Measurements from ENCODE around the gene TLE4.
"Not testable (repeated sequence)": the region's sequence is repeated elsewhere in the genome, so short reads cannot be mapped to it uniquely, and the experiment has no call there.

TLE4 gene

DNA sequence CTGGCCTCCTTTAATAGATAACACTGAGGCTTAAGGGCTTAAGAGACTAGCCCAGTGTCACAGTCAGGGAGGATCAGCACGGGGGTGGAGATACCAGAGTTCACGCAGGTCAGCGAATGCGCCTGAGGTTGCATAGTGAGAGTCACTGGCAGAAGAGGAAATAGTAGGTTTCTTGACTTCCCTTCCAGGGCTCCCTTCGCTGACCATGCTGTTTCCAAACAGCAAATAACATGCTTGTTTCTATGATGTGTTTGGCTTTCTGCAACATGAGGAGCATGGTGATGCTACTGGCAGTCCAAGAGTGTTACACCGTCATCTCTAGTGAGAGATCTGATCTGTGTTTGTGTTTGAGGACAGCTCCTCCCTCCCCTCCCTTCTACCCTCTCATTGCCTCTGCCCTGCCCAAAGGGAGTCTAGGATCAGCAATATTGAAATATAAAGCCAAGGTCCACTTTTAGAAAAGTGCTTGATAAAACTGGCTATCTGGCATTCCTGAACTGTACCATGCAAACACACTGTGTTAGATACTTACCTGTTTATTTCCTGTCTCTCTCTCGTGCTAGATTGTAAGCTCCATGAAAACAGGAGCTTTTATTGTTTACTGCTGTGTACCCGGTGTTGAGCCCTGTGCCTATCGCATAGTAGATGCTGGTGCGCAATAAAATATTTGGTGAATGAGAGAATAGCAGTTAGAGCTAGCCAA lies 12.3 kb downstream of the TLE4 start:
- DNase-seq (ENCODE audit: insufficient read length), result no peak
- TF ChIP-seq POLR2AphosphoS5 (IDR thresholded peaks at IDR 0.05; ENCODE audit: low read depth, low read length), result no peak
- no peak for TF ChIP-seq TAF1 (IDR thresholded peaks at IDR 0.05; ENCODE audit: borderline replicate concordance, low read depth, low read length)
- TF ChIP-seq POLR2A (IDR thresholded peaks at IDR 0.05; ENCODE audit: low read depth, low read length), result no peak
- no peak for FAIRE-seq

DNA sequence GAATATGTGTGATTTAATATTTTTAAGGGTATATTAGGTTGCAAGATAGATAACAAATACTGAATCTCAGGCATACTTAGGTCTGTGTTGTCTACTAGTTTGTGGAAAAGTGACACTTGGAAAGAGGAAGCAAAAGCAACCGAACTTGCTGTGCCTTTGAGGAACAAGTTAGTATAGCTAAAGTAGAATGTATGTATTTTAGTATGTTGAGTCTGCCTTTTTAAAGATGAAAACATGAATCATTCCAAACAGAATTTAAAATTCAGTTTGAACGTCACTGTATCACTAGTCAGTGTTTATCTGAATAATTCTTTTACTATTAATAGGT lies 12.9 kb downstream of the TLE4 start:
- DNase-seq (ENCODE audit: insufficient read length) (no peak), FAIRE-seq (no peak)
- no peak for TF ChIP-seq TAF1 (IDR thresholded peaks at IDR 0.05; ENCODE audit: borderline replicate concordance, low read depth, low read length)
- no peak for TF ChIP-seq POLR2AphosphoS5 (IDR thresholded peaks at IDR 0.05; ENCODE audit: low read depth, low read length)
- TF ChIP-seq POLR2A (IDR thresholded peaks at IDR 0.05; ENCODE audit: low read depth, low read length), result no peak

DNA sequence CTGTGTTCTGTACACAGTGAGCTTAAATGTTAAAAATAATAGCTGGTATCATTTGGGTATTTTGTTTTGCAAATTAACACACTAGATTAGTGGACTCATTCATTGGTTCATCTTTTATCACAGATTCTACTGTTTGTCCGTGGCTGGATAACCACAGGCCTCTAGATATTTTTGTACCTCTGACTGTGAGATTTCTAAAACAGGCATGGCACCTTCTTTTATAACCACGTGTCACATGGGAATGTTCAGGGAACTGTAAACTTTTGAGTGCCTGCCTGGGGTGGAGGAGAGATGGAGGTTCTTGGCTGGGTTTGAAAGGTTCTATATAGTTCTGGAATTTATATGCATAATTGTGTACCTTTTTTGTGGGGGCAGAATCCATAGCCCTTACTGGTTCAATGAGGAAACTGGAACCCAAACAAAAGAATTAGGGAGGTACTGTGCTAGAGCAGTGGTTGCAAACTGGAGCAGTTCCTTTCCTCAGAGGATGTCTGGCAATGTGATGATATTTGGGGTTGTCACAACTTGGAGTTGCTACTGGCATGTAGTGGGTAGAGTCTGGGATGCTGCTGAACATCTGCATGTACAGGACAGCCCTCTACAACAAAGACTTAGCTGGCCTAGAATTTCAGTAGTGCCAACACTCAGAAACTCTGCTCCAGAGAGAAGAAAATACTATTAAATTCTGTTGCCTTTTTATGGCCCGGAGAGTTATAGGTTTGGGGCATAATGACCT lies 16.9 kb downstream of the TLE4 start:
- no peak for DNase-seq (ENCODE audit: insufficient read length)
- FAIRE-seq, result no peak
- TF ChIP-seq POLR2AphosphoS5 (IDR thresholded peaks at IDR 0.05; ENCODE audit: low read depth, low read length), result no peak
- TF ChIP-seq TAF1 (IDR thresholded peaks at IDR 0.05; ENCODE audit: borderline replicate concordance, low read depth, low read length), result no peak
- TF ChIP-seq POLR2A (IDR thresholded peaks at IDR 0.05; ENCODE audit: low read depth, low read length), result no peak

DNA sequence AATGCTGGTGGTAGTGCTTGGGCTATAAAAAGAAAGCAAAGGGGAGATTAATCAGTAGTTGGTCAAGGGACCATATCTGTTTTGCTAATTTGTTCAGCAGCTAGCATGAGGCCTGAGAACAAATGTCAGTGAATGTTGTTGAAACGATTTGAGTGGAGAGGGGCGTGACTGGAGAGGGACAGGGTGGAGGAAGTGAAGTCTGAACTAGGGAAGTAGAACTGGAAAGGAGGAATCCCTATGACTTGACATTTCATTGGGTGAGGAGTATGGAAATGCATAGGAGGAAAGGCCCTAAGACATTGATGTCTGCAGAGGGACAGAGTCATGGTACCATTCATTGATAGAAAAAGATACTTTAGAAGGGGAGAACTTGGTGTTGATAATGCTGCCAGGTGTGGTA lies 19.7 kb downstream of the TLE4 start:
- no peak for TF ChIP-seq POLR2AphosphoS5 (IDR thresholded peaks at IDR 0.05; ENCODE audit: low read depth, low read length)
- no peak for TF ChIP-seq POLR2A (IDR thresholded peaks at IDR 0.05; ENCODE audit: low read depth, low read length)
- TF ChIP-seq TAF1 (IDR thresholded peaks at IDR 0.05; ENCODE audit: borderline replicate concordance, low read depth, low read length), result no peak
- DNase-seq (ENCODE audit: insufficient read length), result no peak
- no peak for FAIRE-seq

GRCh38 chr9:79592726-79593493 lies 21.1 kb downstream of the TLE4 start:
- TF ChIP-seq POLR2AphosphoS5 (IDR thresholded peaks at IDR 0.05; ENCODE audit: low read depth, low read length) (no peak), POLR2A (IDR thresholded peaks at IDR 0.05; ENCODE audit: low read depth, low read length) (no peak), TAF1 (IDR thresholded peaks at IDR 0.05; ENCODE audit: borderline replicate concordance, low read depth, low read length) (no peak)
- FAIRE-seq (no peak), DNase-seq (ENCODE audit: insufficient read length) (no peak)

DNA sequence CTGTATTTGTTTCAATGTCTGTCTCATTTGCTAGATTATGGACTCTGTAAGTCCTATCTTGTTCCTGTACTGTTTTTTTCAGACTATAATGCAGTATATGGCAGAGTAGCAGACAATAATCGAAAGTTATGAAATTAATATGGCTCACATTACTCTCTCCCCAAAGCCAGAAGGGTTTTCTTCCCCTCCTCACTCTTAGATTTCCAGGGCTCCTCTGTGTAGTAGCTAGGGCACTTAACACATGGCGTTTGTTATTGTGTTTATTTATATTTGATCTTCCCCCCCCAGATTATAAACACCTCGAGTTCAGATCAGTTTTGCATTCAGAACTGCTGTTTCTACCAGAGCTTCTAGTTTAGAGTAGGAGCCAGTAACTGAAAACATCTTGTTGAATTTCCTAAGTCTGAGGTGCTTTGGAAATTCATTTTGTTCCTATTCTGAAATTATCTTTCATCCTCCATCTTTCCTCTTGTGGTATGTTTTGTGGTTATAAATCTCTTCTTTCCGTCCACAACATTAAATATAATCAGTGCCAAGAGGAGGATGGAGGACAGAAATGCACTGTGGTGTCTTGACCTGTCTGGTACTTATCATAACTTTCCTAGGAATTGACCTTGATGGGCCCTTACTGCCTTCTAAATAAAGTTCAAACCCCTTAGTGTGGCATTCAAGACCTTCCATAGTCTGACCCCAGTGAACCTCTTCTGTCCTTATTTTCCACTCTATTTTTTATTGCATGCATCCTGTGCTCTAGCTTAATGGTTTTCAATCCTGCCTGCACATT lies 27.0 kb downstream of the TLE4 start:
- FAIRE-seq, result no peak

GRCh38 chr9:79600466-79600865 lies 28.7 kb downstream of the TLE4 start:
- TF ChIP-seq TAF1 (IDR thresholded peaks at IDR 0.05; ENCODE audit: borderline replicate concordance, low read depth, low read length) (no peak), POLR2A (IDR thresholded peaks at IDR 0.05; ENCODE audit: low read depth, low read length) (no peak), POLR2AphosphoS5 (IDR thresholded peaks at IDR 0.05; ENCODE audit: low read depth, low read length) (no peak)
- DNase-seq (ENCODE audit: insufficient read length) (no peak), FAIRE-seq (no peak)

More for the DNA sequence above, 27.0 kb downstream of the TLE4 start:
- TF ChIP-seq POLR2AphosphoS5 (IDR thresholded peaks at IDR 0.05; ENCODE audit: low read depth, low read length), result no peak
- no peak for TF ChIP-seq TAF1 (IDR thresholded peaks at IDR 0.05; ENCODE audit: borderline replicate concordance, low read depth, low read length)
- no peak for TF ChIP-seq POLR2A (IDR thresholded peaks at IDR 0.05; ENCODE audit: low read depth, low read length)
- no peak for DNase-seq (ENCODE audit: insufficient read length)

- FAIRE-seq (no peak), DNase-seq (ENCODE audit: insufficient read length) (no peak)
- TF ChIP-seq POLR2AphosphoS5 (IDR thresholded peaks at IDR 0.05; ENCODE audit: low read depth, low read length), result no peak
- TF ChIP-seq POLR2A (IDR thresholded peaks at IDR 0.05; ENCODE audit: low read depth, low read length), result no peak
- TF ChIP-seq TAF1 (IDR thresholded peaks at IDR 0.05; ENCODE audit: borderline replicate concordance, low read depth, low read length), result no peak
These were observed 31.6 kb downstream of the TLE4 start for GRCh38 chr9:79603222-79603920.

DNA sequence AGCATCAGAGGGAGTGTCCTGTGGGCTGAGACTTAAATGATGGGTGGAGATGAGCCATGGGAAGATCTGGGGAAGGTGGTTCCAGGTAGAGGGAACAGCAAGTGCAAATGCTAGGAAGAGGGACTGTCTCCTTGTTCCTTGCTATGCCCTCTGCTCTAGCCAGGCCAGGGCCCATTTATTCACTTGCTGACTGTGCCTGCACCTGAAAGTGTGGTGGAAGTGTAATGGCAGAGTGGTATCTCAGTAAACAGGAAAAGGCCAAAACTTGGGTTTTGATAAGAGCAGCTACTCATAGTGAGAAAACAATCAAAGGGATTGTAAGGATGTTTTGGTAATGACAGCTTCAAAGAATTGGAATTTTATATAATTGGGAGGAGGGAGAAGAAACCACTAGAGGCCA lies 32.4 kb downstream of the TLE4 start:
- TF ChIP-seq TAF1 (IDR thresholded peaks at IDR 0.05; ENCODE audit: borderline replicate concordance, low read depth, low read length), result no peak
- no peak for TF ChIP-seq POLR2A (IDR thresholded peaks at IDR 0.05; ENCODE audit: low read depth, low read length)
- TF ChIP-seq POLR2AphosphoS5 (IDR thresholded peaks at IDR 0.05; ENCODE audit: low read depth, low read length), result no peak
- DNase-seq (ENCODE audit: insufficient read length), result no peak
- FAIRE-seq, result no peak

GRCh38 chr9:79604921-79605562 lies 33.3 kb downstream of the TLE4 start:
- no peak for DNase-seq (ENCODE audit: insufficient read length)
- no peak for FAIRE-seq
- TF ChIP-seq POLR2A (IDR thresholded peaks at IDR 0.05; ENCODE audit: low read depth, low read length), result no peak
- no peak for TF ChIP-seq POLR2AphosphoS5 (IDR thresholded peaks at IDR 0.05; ENCODE audit: low read depth, low read length)

DNA sequence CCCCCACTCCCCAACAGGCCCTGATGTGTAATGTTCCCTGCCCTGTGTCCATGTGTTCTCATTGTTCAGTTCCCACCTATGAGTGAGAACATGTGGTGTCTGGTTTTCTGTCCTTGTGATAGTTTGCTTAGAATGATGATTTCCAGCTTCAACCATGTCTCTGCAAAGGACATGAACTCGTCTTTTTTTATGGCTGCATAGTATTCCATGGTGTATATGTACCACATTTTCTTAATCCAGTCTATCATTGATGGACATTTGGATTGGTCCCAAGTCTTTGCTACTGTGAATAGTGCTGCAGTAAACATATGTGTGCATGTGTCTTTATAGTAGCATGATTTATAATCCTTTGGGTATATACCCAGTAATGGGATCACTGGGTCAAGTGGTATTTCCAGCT lies 34.8 kb downstream of the TLE4 start:
- DNase-seq (ENCODE audit: insufficient read length); FAIRE-seq: not testable (repeated sequence)
